GM12875 (cell line): Measurements from ENCODE around the gene ACSL4.

Experiments used
- H3K4me3 ChIP-seq: one replicate; pipeline ENCODE4 v1.5.1; 2011; ENCODE audit warnings: low read depth, low read length, control low read depth
- CTCF ChIP-seq: IDR thresholded peaks from 2 replicates; pipeline ENCODE4 v1.5.1; 2011; ENCODE audit warnings: low read depth, mild to moderate bottlenecking, control low read depth, inconsistent platforms, low read length, moderate library complexity, borderline replicate concordance; ENCODE audit not compliant: insufficient read depth

Gene ACSL4

GRCh38 chrX:109773374-109773773 lies 40.3 kb upstream of the ACSL4 start:
- no peak for TF ChIP-seq CTCF
- no peak overlapping the region for H3K4me3 ChIP-seq

- no peak for TF ChIP-seq CTCF
- H3K4me3 ChIP-seq = no peak overlapping the region
Measured at GRCh38 chrX:109770780-109771179, 37.7 kb upstream of the ACSL4 start.

- TF ChIP-seq CTCF = no peak
- H3K4me3 ChIP-seq = no peak overlapping the region
Measured at GRCh38 chrX:109760922-109761250, 27.8 kb upstream of the ACSL4 start.

GRCh38 chrX:109760209-109760921 lies 27.3 kb upstream of the ACSL4 start:
- no peak overlapping the region for H3K4me3 ChIP-seq
- TF ChIP-seq CTCF = no peak

- H3K4me3 ChIP-seq = no peak overlapping the region
- TF ChIP-seq CTCF = no peak
Measured at GRCh38 chrX:109753256-109753655, 20.2 kb upstream of the ACSL4 start.

GRCh38 chrX:109751698-109752097 lies 18.6 kb upstream of the ACSL4 start:
- no peak overlapping the region for H3K4me3 ChIP-seq
- TF ChIP-seq CTCF = no peak

GRCh38 chrX:109749207-109749606 lies 16.1 kb upstream of the ACSL4 start:
- no peak overlapping the region for H3K4me3 ChIP-seq
- TF ChIP-seq CTCF = no peak
